ENCODE measurements around the gene FMNL1.

FMNL1 gene

DNA sequence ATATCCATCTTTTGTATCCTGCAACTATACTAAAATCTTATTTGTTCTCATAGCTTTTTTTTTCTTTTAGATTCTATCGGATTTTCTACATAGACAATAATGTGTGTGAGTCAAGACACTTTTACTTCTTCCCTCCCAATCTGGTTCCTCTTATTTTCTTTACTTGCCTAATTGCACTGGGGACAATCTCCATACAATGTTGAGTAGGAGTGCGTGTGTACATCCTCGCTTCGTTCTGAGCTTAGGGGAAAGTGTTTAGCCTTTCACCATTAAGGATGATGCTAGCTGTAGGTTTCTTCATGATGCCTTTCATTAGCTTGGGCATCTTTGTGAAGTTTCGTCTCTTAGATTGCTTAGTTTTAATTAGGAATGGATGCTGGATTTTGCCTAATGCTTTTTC, 37.3 kb downstream of the FMNL1 start:
- Histone ChIP-seq H3K27ac (no peak overlapping the region), H3K9ac (ENCODE audit: insufficient read length) (no peak overlapping the region), H3K36me3 (ENCODE audit: insufficient read depth, low read length) (no peaks in the 10 kb centered on the region), H3K9me3 (ENCODE audit: low read depth, low read length) (no peaks in the 10 kb centered on the region), H3K4me3 (no peak overlapping the region)
- DNase-seq (ENCODE audit: low read depth, low spot score), result no peak
- TF ChIP-seq FOXP2 (optimal IDR thresholded peaks at IDR 0.05; ENCODE audit: control extremely low read depth, extremely low read length, insufficient read depth), result no peak
- TF ChIP-seq POLR2AphosphoS5 (IDR thresholded peaks at IDR 0.05; ENCODE audit: borderline replicate concordance, low read depth, low read length), result no peak
- no peak for TF ChIP-seq EZH2 (IDR thresholded peaks at IDR 0.05)

DNA sequence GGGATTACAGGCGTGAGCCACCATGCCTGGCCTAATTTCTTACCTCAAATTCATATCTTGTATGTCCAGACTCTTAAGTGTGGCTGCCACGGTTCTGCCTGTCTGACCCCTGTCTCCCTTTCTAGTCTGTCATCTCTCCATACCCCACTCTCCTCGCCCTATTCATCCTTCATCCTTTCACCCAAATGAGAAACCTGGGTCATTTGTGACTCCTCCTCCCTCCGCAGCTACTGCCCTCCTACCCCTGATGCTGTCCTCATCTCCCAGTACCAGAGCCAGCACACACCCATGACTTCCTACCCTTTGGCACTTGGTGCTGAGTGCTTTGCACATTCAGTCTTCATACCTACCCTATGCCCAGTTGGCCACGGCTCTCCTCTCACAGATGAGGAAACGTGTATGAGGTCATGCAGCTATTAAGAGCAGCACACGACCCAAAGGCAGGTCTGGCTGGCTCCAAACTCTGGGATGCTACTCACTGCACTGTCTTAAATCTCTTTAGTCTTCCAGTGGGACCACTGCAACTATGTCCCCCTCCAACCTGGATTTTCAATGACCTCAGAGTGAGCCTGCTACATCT, 38.6 kb downstream of the FMNL1 start:
- Histone ChIP-seq H3K9me3 (ENCODE audit: low read depth, low read length) (no peaks in the 10 kb centered on the region), H3K9ac (ENCODE audit: insufficient read length) (no peak overlapping the region), H3K27ac (no peak overlapping the region), H3K4me3 (no peak overlapping the region), H3K36me3 (ENCODE audit: insufficient read depth, low read length) (no peaks in the 10 kb centered on the region)
- DNase-seq (ENCODE audit: low read depth, low spot score), result no peak
- TF ChIP-seq POLR2AphosphoS5 (IDR thresholded peaks at IDR 0.05; ENCODE audit: borderline replicate concordance, low read depth, low read length) (no peak), EZH2 (IDR thresholded peaks at IDR 0.05) (no peak), FOXP2 (optimal IDR thresholded peaks at IDR 0.05; ENCODE audit: control extremely low read depth, extremely low read length, insufficient read depth) (no peak)

DNA sequence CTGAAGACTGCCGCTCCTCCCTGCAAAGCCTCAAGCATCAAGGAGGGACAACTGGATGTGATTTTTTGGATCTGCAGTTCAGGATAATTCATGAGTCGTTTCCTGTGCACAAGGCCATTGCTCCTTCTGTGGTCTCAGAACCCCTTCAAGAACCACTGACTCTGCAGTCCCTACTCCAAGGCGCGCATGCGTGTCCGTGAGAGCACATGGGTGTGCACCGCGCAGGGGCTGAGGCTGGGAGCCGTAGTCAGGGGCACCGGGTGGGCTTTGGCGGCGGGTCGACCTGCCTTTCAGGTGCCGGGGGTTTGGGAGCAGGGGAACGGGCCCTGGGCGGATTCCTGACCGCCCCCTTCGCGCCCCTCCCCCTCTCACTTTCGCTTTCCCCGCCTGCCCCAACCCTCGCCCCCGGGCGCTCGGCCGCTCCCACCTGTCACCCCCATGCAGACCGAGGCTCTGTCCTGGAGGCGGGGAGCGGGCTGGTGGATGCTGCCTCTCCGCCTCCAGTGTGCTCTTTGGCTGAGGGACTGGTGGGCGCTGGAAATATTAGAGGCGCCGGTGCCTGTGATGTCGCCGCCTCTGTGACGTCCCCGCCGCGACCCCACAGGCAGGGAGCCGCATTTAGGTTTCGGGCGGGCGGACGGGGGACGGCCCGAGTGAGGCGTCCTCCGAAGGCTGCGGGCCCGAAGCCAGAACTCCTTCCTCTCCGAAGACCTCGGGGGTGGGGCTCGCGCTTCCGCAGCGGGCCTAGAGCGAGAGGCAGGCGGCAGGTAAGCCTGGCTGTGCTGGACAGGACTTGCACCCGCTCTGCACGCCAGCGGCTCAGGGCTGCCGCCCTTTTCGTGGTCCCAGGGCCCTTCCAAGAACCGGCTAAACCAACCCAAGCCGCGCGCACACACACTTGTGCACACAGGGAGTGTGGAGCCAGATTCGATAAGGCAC, 40.2 kb downstream of the FMNL1 start, which contains the start of gene SPATA32:
TSS of gene SPATA32 (minus strand) at position 518 of the 939 bp plus-strand sequence. CDS start at position 440, 78 bp downstream.
- Histone ChIP-seq H3K4me3 (no peak within 1 kb of the TSS), H3K36me3 (ENCODE audit: insufficient read depth, low read length) (no peaks in the 10 kb centered on the region), H3K9ac (ENCODE audit: insufficient read length) (no peak within 1 kb of the TSS), H3K27ac (no peak within 1 kb of the TSS), H3K9me3 (ENCODE audit: low read depth, low read length) (no peaks in the 10 kb centered on the region)
- TF ChIP-seq FOXP2 (optimal IDR thresholded peaks at IDR 0.05; ENCODE audit: control extremely low read depth, extremely low read length, insufficient read depth) (no peak), EZH2 (IDR thresholded peaks at IDR 0.05) (no peak), POLR2AphosphoS5 (IDR thresholded peaks at IDR 0.05; ENCODE audit: borderline replicate concordance, low read depth, low read length) (no peak)
- DNase-seq (ENCODE audit: low read depth, low spot score), result no peak

GRCh38 chr17:45262516-45263476, 41.1 kb downstream of the FMNL1 start:
- TF ChIP-seq POLR2AphosphoS5 (IDR thresholded peaks at IDR 0.05; ENCODE audit: borderline replicate concordance, low read depth, low read length), result no peak
- TF ChIP-seq FOXP2 (optimal IDR thresholded peaks at IDR 0.05; ENCODE audit: control extremely low read depth, extremely low read length, insufficient read depth), result no peak
- TF ChIP-seq EZH2 (IDR thresholded peaks at IDR 0.05), result no peak
- Histone ChIP-seq H3K4me3 (no peak overlapping the region), H3K9ac (ENCODE audit: insufficient read length) (no peak overlapping the region)

DNA sequence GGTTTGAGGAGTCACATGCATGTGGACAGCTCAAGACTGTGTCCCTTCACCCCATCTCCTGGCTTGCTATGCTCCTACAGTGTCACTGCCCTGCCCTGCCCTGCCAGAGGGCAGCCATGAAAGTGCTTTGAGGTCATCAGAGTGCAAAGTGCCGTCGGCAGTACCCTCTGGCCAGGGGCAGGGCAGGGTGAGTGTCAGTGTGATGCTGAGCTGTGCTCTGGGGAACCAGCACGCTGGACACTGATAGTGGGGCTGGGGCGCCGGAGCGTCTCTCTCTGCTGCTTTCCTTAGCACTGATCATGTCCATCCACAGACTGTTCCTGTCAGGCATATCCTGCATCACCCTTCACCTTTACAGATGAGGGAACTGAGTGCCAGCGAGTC, 41.8 kb downstream of the FMNL1 start:
- Histone ChIP-seq H3K4me3 (no peak overlapping the region), H3K9me3 (ENCODE audit: low read depth, low read length) (no peaks in the 10 kb centered on the region), H3K27ac (no peak overlapping the region), H3K36me3 (ENCODE audit: insufficient read depth, low read length) (no peaks in the 10 kb centered on the region), H3K9ac (ENCODE audit: insufficient read length) (no peak overlapping the region)
- no peak for DNase-seq (ENCODE audit: low read depth, low spot score)
- TF ChIP-seq POLR2AphosphoS5 (IDR thresholded peaks at IDR 0.05; ENCODE audit: borderline replicate concordance, low read depth, low read length) (no peak), EZH2 (IDR thresholded peaks at IDR 0.05) (no peak), FOXP2 (optimal IDR thresholded peaks at IDR 0.05; ENCODE audit: control extremely low read depth, extremely low read length, insufficient read depth) (no peak)

More at GRCh38 chr17:45262516-45263476, 41.1 kb downstream of the FMNL1 start:
- H3K27ac ChIP-seq, result no peak overlapping the region
- DNase-seq (ENCODE audit: low read depth, low spot score), result no peak
- no peaks in the 10 kb centered on the region for H3K36me3 ChIP-seq (ENCODE audit: insufficient read depth, low read length)
- H3K9me3 ChIP-seq (ENCODE audit: low read depth, low read length), result no peaks in the 10 kb centered on the region

- no peak overlapping the region for H3K4me3 ChIP-seq
- TF ChIP-seq POLR2AphosphoS5 (IDR thresholded peaks at IDR 0.05; ENCODE audit: borderline replicate concordance, low read depth, low read length), result no peak
- no peak for TF ChIP-seq FOXP2 (optimal IDR thresholded peaks at IDR 0.05; ENCODE audit: control extremely low read depth, extremely low read length, insufficient read depth)
- no peak for TF ChIP-seq EZH2 (IDR thresholded peaks at IDR 0.05)
- H3K27ac ChIP-seq, result no peak overlapping the region
- no peaks in the 10 kb centered on the region for H3K36me3 ChIP-seq (ENCODE audit: insufficient read depth, low read length)
- DNase-seq (ENCODE audit: low read depth, low spot score), result no peak
- H3K9ac ChIP-seq (ENCODE audit: insufficient read length), result no peak overlapping the region
- no peaks in the 10 kb centered on the region for H3K9me3 ChIP-seq (ENCODE audit: low read depth, low read length)
These were observed 42.7 kb downstream of the FMNL1 start for GRCh38 chr17:45264430-45264829.

DNA sequence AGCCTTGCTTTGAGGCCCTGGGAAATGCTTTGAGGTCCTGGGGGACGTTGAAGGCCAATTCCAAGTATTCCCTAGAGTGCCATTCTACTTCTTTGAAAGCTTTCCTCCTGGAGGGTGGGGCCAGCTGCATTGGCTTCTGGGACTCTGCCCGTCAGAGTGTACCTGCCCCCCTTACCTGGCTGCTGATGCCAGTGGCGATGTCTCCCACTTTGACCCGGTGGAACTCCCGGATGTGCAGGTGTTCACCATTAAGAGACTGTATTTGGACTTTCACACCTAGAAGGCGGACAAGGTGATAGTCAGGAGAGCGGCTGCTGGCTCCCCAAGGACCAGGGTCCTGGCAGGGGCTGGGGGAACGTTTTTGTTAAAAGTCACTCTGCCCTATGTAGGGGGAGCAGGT, 43.3 kb downstream of the FMNL1 start:
- TF ChIP-seq POLR2AphosphoS5 (IDR thresholded peaks at IDR 0.05; ENCODE audit: borderline replicate concordance, low read depth, low read length), result no peak
- no peak for TF ChIP-seq FOXP2 (optimal IDR thresholded peaks at IDR 0.05; ENCODE audit: control extremely low read depth, extremely low read length, insufficient read depth)
- no peak for TF ChIP-seq EZH2 (IDR thresholded peaks at IDR 0.05)
- no peaks in the 10 kb centered on the region for H3K9me3 ChIP-seq (ENCODE audit: low read depth, low read length)
- H3K36me3 ChIP-seq (ENCODE audit: insufficient read depth, low read length), result no peaks in the 10 kb centered on the region
- H3K9ac ChIP-seq (ENCODE audit: insufficient read length), result no peak overlapping the region
- no peak overlapping the region for H3K4me3 ChIP-seq
- no peak for DNase-seq (ENCODE audit: low read depth, low spot score)
- H3K27ac ChIP-seq, result no peak overlapping the region
